HCT116 (cell line): Measurements from ENCODE around the gene SEMA6B.

Source experiments
- EZH2 ChIP-seq: fragments of 200-600 bp; sonication (generic); IDR thresholded peaks from 2 replicates; pipeline ENCODE4 v1.6.1; 2017; ENCODE audit warnings: antibody characterized with exemption, mixed run types
- EZH2phosphoT487 ChIP-seq: fragments of 200-600 bp; IDR thresholded peaks from 2 replicates; pipeline ENCODE4 v1.6.1; 2018; ENCODE audit warnings: antibody characterized with exemption, borderline replicate concordance

DNA sequence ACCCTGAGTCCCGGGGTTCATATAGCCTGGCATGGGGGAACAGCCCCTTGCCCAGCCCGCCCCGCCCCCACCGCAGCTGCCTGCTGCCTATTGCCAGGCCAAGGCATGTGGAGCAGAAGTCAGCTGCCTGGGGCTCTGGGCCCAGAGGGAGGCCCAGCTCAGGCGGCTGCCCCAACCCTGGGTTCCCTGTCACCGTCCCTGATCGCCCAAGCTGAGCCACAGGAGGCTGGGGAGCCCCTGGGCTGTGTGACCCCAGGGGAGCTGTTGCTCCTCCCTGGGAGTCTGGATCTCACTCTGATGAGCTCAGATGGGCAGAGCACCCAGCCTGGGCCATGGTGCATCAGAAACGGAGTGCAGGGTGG is 42.6 kb downstream of the SEMA6B start:
- TF ChIP-seq EZH2phosphoT487 (no peak), EZH2 (no peak)
